Epithelial cell of proximal tubule (primary cell): ENCODE results near the gene MORN1. TPM values are rescaled to one million over a fixed set of nuclear protein-coding genes. Genes with fewer than 3 reads are reported as not detected.

Experiments
- DNase-seq: peaks from one replicate; pipeline ENCODE4 v3.0.0-alpha.2; 2011; ENCODE audit warnings: low read depth
- H3K4me3 ChIP-seq: 2 replicates; pipeline ENCODE4 v1.5.1; 2011; ENCODE audit warnings: low read depth, mild to moderate bottlenecking, low read length
- total RNA-seq: library from RNA; depleted of rRNA; stranded (reverse); fragments of >200 nt; gene quantifications from 2 replicates; pipeline ENCODE4 v1.2.3, GENCODE V29; 2015
- TF ChIP-seq, protein P1 (sequence below): conservative IDR thresholded peaks from 2 replicates; pipeline ENCODE4 v1.5.1; 2012; ENCODE audit warnings: low read depth, mild to moderate bottlenecking, low read length

MORN1 gene
- total RNA-seq, 1 donor from 2014 or later = 8.1 TPM

DNA sequence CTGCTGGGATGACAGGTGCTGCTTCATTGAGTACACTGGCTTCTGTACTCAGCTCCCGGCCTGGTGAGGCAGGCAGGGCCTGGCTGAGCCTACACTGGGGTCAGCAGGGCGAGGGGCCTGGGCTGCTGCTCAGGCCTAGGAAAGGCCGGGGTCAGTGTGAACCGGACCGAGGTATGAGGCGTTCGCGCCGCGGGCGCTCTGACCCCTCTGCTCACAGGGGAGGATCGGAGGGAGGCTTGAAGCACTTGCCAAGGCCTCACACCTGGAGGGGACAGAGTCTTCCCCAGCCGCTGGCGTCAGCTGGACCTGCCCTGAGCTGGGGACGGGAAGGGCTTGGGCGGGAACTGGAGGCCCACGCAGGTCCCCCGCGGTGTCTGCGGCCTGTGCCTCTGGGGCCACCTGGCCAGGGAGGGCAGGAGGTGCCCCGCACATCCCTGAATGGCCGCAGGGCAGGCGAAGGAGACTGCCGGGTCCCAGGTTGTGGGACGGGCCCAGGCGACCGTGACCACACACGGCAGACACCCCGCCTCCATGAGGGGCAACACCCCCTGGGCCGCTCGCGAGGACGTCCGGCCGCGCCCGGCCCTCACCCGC lies 20.5 kb upstream of the MORN1 start:
- DNase-seq = no peak
- peak overlapping the region; percentile 93 for H3K4me3 ChIP-seq
- TF ChIP-seq, protein P1, sequence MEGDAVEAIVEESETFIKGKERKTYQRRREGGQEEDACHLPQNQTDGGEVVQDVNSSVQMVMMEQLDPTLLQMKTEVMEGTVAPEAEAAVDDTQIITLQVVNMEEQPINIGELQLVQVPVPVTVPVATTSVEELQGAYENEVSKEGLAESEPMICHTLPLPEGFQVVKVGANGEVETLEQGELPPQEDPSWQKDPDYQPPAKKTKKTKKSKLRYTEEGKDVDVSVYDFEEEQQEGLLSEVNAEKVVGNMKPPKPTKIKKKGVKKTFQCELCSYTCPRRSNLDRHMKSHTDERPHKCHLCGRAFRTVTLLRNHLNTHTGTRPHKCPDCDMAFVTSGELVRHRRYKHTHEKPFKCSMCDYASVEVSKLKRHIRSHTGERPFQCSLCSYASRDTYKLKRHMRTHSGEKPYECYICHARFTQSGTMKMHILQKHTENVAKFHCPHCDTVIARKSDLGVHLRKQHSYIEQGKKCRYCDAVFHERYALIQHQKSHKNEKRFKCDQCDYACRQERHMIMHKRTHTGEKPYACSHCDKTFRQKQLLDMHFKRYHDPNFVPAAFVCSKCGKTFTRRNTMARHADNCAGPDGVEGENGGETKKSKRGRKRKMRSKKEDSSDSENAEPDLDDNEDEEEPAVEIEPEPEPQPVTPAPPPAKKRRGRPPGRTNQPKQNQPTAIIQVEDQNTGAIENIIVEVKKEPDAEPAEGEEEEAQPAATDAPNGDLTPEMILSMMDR = no peak

DNA sequence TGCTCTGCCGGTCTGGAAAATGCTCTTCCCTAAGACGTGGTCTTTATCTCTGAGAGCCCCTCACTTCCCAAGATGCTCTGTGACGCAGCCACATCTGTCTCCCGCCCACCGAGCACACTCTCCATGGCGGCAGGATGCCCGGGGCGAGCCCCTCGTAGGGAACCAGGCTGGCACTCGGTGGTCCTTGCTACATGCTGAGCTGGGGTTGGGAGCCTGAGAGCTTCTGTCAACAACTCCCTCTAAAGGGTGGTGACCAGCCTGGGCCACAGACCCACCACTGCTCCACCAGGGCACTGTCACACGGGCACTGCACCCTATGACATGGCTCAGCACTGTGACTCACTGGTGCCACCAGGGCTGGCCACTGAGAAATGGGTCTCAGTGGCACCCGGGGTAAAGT lies 18.4 kb upstream of the MORN1 start:
- H3K4me3 ChIP-seq = no peak overlapping the region
- no peak for DNase-seq
- TF ChIP-seq, protein P1 = no peak

DNA sequence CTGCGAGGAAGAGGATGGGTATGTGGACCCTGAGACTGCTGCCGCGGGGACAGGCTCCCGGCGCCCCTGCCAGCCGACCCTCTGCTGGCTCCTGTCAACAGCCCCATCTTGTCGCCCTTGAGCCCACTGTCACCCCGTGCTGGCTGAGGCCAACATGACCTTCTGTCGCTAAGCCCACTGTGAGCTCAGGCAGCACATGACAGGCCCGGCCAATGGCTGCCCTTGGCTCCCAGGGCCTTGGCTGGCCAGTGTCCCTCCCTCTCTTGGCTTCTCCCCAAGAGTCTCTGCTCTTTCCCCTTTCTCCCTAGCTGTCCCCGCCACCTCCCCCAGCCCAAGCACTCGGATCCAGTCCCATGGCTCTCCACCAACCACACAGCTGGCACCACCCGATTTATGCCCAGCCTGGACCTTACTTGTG lies 17.5 kb upstream of the MORN1 start:
- no peak overlapping the region for H3K4me3 ChIP-seq
- TF ChIP-seq, protein P1 = no peak
- no peak for DNase-seq

DNA sequence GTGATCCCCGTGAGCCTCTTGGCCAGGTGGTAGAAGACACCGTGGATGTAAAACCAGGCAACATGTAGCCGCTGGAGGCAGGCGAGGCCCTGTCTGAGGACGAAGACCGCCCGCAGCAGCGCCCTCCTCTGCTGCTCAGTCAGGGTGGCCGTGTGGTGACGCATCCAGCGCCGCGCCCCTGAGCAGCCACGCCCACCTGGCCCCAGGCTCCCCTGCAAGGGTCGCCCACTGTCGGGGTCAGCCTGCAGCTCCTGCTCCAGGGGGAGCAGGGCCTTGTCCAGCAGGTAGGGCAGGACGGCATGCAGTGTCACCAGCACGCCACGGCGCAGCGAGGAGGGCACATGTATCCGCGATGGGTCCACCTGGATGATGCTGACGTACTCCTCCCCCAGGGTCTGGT lies 17.1 kb upstream of the MORN1 start:
- H3K4me3 ChIP-seq = no peak overlapping the region

DNA sequence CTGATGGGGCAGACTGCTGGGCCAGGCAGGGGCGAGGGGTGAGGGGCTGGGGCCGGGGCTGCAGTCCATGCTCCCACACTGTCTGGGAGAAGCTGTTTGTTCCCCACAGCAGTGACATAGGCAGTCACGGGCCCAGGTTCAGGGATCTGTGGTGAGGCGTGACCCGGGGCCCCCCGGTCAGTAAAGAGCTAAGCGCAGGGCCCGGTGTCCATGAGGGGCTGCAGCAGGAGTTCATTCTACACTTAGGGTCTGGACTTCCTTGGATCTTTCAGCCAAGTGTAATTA lies 16.6 kb upstream of the MORN1 start:
- DNase-seq = no peak

More for the DNA sequence above, 17.1 kb upstream of the MORN1 start:
- TF ChIP-seq, protein P1 = no peak
- DNase-seq = no peak

DNA sequence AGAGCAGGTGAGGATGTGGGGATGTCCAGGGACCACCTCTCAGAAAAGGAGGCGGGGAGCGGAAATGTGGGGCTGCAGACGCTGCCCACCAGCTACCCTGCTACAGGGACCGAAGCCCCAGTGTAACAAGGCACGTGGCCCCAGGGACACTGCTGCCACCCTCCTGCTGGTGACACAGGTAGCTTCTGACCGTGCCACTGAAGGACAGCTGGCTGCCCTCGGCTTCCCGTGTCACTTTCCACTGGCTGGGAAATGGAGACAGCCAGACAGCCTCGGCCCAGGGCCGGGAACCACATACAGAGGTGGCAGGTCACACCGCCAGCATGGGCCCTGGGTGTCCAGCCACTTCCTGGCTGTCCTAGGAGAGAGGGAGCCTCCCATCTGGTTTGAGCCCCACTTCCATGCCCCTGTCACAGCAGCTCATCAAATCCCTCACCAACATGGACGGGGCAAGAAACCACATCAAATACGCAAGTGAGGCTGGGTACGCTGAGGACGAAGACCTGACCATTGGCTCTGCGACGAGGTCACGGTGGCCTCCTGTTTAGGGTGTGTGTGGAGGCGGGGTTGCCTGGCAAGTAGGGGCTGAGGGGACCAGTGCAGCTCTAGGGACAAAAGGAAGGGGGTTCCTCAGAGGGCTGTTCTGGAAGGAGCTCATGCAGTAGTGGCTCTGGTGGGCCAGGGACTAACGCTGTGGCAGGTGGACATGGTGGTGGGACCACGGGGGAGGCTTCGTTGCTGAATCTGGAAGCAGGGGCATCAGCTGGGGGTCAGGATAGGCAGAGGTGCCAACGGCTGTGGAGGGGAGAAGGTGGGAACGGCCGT lies 16.0 kb upstream of the MORN1 start:
- no peak overlapping the region for H3K4me3 ChIP-seq
- no peak for DNase-seq
- TF ChIP-seq, protein P1 = no peak

More for the DNA sequence above, 16.6 kb upstream of the MORN1 start:
- TF ChIP-seq, protein P1 = no peak
- H3K4me3 ChIP-seq = no peak overlapping the region
